NOMO-1 treated with DMSO at 0.1 percent for 48 hours (cell line): Measurements from ENCODE around the gene ZNF76.
"Not testable (repeated sequence)": the region's sequence is repeated elsewhere in the genome, so short reads cannot be mapped to it uniquely, and the experiment has no call there.

Experiments used
- DNase-seq: peaks from one replicate; lab custom pipeline; 2025; ENCODE audit not compliant: unreplicated experiment; lab: John Stamatoyannopoulos, UW

Gene ZNF76

GRCh38 chr6:35327349-35328027, 68.0 kb downstream of the ZNF76 start:
- peak; percentile 58 for DNase-seq

- DNase-seq = no peak
Observed at GRCh38 chr6:35328108-35328723, 68.7 kb downstream of the ZNF76 start.

- not testable (repeated sequence) for DNase-seq
Observed at GRCh38 chr6:35328965-35329364, 69.4 kb downstream of the ZNF76 start.

DNA sequence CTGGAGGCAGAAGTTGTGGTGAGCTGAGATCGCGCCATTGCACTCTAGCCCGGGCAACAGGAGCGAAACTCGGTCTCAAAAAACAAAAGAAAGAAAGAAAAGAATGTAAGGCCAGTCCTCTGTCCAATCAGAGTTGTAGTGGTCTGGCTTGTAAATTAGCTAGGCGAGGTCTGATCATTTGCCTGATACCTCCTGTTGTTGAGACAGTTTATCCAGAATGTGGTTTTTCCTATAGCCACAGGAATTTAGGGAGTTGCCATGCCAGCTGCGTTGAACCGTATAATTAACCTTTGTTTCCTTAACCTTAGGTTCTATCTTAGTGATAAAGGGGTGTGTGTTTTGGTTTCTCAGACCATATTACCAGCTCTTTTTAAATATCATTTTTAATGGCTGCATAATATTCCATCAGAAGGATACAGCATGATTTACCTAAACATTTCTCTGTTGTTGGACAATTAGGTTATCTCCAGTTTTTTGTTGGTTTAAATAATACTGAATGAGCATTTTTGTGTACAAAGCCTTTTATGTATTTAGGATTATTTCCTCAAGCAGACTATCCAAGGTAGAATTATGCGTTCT, 71.1 kb downstream of the ZNF76 start:
- DNase-seq = no peak

GRCh38 chr6:35332074-35332887, 72.7 kb downstream of the ZNF76 start:
- DNase-seq = not testable (repeated sequence)

GRCh38 chr6:35341557-35341956, 82.0 kb downstream of the ZNF76 start:
- DNase-seq = peak; percentile 5

DNA sequence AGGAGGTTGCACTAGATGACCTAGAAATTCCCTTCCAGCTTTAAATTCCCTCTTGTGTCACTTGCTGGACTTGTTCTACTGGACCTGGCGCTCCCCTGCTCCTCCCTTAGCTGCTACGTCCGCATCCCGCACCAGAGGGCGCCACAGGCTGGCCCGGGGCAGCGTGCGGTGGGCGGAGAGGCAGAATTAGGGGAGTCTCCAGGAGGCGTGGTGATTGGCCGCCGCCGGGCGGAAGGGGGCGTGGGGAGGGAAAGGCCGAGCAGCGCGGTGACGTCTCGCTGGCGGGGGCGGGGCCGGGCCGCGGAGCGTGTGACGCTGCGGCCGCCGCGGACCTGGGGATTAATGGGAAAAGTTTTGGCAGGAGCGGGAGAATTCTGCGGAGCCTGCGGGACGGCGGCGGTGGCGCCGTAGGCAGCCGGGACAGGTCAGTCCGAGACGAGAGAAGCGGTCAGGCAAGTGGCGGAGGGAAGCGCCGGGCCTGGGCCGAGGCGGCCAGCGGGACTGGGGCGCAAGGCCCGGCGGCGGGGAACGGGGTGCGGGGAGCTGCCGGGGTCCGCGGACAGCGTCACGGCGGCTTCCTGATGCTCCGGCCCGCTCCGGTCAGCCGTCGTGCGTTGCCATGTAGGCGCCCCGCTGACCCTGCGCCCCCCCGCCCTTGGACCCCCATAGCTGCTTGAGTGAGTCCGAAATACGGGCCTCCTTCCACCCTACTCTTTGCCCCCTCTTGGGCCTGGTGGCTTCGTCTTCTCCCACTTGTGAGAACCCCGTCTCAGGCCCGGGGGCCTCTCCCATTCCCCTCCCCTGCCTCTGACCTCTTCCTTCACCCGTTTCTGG, 82.9 kb downstream of the ZNF76 start, which contains the start of gene PPARD:
Gene PPARD (plus strand): TSS at position 301 of the 834 bp plus-strand sequence. CDS start 68,530 bp downstream, outside the sequence.
- peak; percentile 86 for DNase-seq

DNA sequence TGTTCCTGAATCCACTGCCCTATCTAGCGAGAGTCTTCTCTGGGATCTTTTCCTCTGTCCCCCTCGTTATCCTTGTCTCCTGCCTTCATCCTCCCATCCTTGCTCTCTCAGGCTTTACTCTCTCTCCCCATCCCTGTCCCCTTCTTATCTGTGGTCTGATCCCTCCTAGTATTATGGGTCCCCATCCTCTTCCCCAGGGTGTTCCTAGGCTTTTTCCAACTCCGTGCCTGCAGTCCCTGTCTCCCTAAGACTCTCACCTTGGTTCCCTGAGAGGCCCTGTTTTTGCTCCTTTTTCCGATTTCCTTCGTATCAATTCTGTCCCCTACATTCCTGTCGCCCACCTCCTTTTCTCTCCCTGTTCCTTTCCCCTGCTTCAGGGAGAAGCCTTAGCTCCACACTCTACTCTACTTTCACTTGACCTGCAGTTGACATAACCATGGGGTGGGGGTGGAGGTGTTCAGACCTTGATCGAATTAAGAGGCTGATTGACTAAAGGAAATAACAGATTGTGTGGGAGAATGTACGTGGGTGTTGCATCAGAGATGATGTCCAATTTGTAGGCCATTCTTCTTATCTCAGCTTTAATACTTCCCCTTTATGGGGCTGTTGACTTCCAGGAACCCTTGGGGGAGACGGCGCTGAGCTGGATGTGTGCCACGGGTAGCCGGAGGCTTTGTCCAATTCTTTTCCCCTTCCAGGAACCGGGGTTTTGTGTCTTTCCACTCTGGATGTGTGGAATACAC, 83.7 kb downstream of the ZNF76 start:
- peak; percentile 81 for DNase-seq

DNA sequence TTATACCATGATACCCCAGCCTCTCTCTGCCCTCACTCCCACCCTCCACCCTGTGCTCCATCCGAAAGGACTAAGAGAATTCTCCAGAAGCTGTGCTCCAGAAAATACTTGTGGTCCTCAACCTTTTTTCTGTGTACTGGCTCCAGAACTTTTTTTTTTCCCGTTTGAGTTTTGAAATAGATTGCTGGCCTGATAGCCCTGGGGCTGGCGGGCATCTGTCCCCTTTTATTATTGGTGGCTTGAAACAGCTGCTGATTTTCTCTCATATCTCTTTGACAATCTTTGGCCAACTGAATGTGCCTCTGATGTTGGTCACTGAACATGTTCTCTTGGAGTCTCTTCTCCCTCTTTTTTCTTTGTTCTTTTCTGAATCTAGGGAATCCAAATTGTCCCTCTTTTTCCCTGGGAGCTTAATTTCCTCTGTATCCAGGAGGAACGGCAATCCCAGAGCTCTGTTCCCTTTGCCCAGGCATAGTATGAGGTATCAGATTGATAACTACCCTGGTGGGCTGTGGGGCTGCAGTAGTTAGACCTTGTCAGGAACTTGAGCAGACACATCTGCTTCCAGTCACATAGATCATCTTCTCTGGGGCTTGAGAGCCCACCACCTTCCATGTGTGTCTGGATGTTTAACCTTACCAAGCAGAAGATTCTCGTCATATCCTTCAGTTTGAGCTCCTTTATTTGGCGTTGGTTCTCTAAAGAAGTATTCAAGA, 84.5 kb downstream of the ZNF76 start:
- DNase-seq = no peak
